Stomach (tissue), 4 donors: ENCODE data around the gene CPXM2.

ENCODE experiments used
- EP300 ChIP-seq: sonication (generic); formaldehyde crosslinking; IDR thresholded peaks from one replicate; pipeline ENCODE4 v1.6.1; 2017; ENCODE audit warnings: antibody characterized with exemption
- POLR2A ChIP-seq, 4 donors: fragments of 450-650 bp; IDR thresholded peaks; one replicate each; pipeline ENCODE4 v1.6.1; 2016; ENCODE audit warnings: antibody characterized with exemption in 4 of 4, control low read depth in 2 of 4, mild to moderate bottlenecking in 1 of 4, moderate library complexity in 1 of 4
- POLR2AphosphoS5 ChIP-seq, 3 donors: sonication (generic); formaldehyde crosslinking; IDR thresholded peaks; one replicate each; pipeline ENCODE4 v1.6.1; 2016; ENCODE audit warnings: antibody characterized with exemption in 3 of 3
- TF ChIP-seq, protein P1 (sequence below), 7 experiments: fragments of 450-650 bp in 4 of 7; fragments of 200-600 bp in 3 of 7; sonication (generic) in 3 of 7; IDR thresholded peaks; one replicate each; pipeline ENCODE4 v1.5.1; 2016 to 2019; ENCODE audit warnings: antibody characterized with exemption in 7 of 7, control low read depth in 2 of 7, mild to moderate bottlenecking in 1 of 7

DNA sequence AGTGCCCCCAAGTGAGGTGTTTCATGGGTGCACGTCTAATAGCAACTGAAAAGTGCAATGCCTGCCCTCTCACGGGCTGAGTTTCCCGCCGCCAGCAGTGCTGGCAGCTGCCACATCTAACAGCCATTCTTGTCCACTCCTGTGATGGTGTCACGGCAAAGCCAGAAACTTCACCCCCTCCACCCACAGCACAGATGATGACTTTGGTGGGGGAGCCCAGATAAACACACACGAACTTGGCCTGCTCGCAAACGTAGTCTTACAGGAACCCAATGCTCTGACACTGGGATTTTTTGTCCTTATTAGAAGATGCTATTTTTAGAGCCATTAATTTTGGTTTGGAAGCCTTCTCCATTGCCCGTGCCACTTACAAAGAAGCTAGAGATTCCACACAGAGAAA, 26.7 kb downstream of the CPXM2 start:
- TF ChIP-seq, protein P1, sequence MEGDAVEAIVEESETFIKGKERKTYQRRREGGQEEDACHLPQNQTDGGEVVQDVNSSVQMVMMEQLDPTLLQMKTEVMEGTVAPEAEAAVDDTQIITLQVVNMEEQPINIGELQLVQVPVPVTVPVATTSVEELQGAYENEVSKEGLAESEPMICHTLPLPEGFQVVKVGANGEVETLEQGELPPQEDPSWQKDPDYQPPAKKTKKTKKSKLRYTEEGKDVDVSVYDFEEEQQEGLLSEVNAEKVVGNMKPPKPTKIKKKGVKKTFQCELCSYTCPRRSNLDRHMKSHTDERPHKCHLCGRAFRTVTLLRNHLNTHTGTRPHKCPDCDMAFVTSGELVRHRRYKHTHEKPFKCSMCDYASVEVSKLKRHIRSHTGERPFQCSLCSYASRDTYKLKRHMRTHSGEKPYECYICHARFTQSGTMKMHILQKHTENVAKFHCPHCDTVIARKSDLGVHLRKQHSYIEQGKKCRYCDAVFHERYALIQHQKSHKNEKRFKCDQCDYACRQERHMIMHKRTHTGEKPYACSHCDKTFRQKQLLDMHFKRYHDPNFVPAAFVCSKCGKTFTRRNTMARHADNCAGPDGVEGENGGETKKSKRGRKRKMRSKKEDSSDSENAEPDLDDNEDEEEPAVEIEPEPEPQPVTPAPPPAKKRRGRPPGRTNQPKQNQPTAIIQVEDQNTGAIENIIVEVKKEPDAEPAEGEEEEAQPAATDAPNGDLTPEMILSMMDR (IDR thresholded peaks at IDR 0.05): no peak
- peak in 2 of 3 donors; percentile 64 to 91 for TF ChIP-seq POLR2AphosphoS5 (IDR thresholded peaks at IDR 0.05)
- TF ChIP-seq POLR2A (IDR thresholded peaks at IDR 0.05): no peak
- TF ChIP-seq EP300: peak; percentile 94
